Epithelial cell of esophagus (primary cell): Measurements from ENCODE around the gene TNNI2.

Experiments used
- DNase-seq: peaks from one replicate; pipeline ENCODE4 v3.0.0; 2010; ENCODE audit warnings: low read depth
- H3K4me3 ChIP-seq: 2 replicates; pipeline ENCODE4 v1.5.1; 2011; ENCODE audit warnings: mild to moderate bottlenecking, low read length, control low read depth
- TF ChIP-seq, protein P1 (sequence below): IDR thresholded peaks from 2 replicates; pipeline ENCODE4 v1.5.1; 2011; ENCODE audit warnings: low read depth, mild to moderate bottlenecking, low read length, control low read depth, inconsistent platforms; ENCODE audit not compliant: insufficient read depth; ENCODE audit errors: missing control alignments

Gene TNNI2

DNA sequence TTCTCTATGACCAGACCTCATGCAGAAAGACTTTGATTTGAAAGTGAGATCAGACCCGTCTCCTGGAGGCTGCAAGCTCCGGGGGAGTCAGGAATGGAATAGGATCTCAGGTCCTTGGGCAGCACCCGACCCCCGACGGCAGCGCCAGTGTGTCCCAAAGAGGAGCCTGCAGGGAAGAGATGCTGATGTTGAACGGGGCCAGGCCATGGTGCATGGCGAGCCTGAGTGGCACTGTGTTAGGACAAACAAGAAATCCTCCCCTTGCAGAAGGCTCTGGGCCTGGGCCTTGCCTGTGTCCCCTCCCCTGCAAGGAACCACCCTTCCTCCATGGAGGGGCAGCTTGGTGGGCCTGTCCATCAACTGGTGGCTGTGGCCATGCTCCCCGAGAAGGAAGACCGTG, 24.1 kb upstream of the TNNI2 start:
- TF ChIP-seq, protein P1, sequence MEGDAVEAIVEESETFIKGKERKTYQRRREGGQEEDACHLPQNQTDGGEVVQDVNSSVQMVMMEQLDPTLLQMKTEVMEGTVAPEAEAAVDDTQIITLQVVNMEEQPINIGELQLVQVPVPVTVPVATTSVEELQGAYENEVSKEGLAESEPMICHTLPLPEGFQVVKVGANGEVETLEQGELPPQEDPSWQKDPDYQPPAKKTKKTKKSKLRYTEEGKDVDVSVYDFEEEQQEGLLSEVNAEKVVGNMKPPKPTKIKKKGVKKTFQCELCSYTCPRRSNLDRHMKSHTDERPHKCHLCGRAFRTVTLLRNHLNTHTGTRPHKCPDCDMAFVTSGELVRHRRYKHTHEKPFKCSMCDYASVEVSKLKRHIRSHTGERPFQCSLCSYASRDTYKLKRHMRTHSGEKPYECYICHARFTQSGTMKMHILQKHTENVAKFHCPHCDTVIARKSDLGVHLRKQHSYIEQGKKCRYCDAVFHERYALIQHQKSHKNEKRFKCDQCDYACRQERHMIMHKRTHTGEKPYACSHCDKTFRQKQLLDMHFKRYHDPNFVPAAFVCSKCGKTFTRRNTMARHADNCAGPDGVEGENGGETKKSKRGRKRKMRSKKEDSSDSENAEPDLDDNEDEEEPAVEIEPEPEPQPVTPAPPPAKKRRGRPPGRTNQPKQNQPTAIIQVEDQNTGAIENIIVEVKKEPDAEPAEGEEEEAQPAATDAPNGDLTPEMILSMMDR = no peak
- H3K4me3 ChIP-seq = no peak overlapping the region
- DNase-seq = no peak

DNA sequence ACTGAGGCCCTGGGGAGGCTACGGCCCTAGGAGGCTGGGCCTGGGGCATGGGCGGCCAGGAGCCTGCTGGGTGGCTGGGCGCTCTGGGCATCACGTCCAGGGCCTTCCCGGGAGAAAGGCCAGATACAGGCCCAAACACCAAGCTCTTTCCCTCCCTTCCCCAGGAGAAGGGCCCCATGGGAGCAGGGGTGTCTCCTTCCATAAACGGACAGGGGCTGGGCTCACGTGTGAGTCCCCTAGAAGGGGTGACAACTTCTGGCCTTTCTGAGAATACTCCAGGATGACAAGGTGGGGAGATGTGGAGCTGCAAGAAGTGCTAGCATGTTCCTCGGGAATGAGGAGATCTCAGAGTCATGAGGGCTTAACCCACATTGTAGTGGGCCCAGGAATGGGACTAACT, 23.5 kb upstream of the TNNI2 start:
- TF ChIP-seq, protein P1 = no peak
- H3K4me3 ChIP-seq = no peak overlapping the region
- DNase-seq = no peak

DNA sequence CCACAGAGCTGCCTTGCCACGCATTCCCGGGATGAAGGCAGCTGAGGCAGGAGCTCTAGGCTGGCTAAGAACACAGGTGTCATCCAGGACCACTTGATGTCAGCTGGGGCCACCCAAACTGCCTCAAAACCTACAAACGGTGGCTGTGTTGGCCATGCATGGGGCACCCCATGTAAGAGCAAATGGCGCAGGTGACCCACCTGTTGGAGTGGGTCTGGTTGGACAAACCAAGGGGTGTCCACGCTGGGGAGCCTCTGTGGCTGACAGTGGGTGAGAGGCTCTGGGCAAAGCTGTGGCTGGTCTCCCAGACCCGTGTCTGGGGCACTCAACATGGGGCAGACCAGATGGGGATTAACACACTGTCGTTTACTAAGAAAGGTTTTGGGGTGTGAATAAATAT, 23.0 kb upstream of the TNNI2 start:
- DNase-seq = no peak
- H3K4me3 ChIP-seq = no peak overlapping the region
- TF ChIP-seq, protein P1 = no peak

DNA sequence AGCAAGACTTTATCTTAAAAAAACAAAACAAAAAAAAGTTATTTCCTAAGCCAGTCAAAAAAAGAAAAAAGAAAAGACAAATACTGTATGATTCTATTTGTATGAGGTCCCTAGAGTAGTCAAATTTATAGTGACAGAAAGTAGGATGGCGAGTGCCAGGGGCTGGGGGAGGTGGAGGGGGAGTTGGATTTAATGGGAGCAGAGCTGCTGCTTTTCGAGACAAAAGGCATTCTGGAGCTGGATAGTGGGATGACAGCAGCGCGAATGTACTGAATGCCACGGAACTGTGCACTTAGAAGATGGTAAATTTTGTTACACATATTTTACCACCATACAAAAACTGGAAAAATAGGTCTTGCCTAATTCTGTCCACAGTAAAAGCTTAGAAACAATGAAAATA, 21.8 kb upstream of the TNNI2 start:
- TF ChIP-seq, protein P1 = no peak
- no peak overlapping the region for H3K4me3 ChIP-seq
- no peak for DNase-seq

DNA sequence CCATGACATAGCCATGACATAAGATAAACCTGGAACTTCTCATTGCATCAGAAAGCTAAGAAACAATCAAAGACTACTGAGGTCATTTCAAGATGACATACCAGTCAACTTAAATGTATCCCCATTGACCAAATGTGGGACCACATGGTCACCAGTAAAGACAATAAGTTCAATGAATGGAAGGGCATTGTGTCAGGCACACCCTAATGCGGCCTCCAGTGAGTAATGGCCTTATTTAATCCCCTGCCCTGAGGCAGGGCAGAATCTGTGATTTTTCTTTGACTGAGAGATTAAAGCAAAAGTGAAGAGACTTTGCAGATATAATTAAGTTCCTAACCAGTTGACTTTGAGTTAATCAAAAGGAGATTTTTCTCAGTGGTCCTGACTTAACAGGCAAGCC, 21.3 kb upstream of the TNNI2 start:
- H3K4me3 ChIP-seq = no peak overlapping the region
- TF ChIP-seq, protein P1 = no peak
- peak; percentile 55 for DNase-seq

DNA sequence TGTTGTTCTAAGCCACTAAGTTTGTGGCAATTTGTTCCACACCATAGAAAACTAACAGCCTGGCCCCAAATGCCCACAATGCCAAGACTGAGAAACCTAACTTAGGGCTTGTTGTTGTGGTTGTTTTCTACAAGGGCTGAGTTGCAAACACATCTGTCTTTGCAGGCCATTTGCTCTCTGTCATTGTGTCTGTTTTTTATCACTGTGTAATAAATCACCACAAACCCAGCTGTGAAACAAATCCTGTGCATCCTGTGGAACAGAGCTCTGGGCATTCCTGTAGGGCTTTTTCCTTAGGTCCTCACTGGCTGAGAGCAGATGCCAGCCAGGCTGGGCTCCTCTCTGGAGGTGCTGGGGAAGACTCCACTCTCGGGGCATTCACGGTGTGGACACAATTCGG, 19.7 kb upstream of the TNNI2 start:
- TF ChIP-seq, protein P1 = no peak
- H3K4me3 ChIP-seq = no peak overlapping the region
- no peak for DNase-seq

DNA sequence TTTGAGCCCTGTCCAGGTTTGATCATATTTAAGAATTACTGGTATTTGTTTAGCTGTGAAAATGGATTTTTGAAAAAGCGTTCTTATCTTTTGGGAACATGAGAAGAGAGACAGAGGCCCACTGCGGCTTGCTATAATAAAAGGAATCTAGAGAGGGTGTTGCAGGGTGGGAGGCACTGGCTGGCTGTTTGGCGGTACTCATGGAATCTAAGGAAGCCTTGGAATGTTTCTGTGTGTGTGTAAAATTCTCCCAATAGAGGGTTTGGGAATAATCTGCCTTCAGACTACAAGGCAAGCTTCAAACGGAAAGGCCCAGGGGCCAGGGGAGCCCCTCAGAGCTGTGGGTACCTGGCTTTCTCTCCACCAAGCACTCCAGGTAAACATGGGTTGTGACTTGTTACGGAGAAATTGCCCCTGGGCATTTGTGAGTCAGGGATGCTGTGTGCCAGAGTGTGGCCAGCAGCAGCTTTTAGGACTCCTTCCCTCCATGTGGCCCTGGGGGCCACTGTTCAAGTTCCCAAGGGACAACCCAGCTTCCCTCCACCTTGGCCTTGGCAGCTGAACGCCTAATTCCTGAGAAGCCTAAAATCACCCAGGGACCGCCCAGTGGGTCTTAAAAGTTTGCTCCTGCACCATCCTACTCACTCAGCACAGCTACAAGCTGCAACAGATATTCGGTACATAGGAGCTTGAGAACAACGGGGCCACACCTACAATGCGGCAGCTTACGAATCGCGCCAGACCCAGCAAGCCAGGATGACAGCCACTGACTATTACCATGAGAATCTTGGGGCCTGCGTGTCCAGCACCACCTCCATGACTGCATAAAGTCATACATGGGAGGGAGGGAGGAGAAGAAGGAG, 18.1 kb upstream of the TNNI2 start:
- TF ChIP-seq, protein P1 = no peak
- peak; percentile 98 for DNase-seq

More for the DNA sequence above, 18.1 kb upstream of the TNNI2 start:
- H3K4me3 ChIP-seq = no peak overlapping the region
